ENCODE results near the gene CLDN7.
A peak's percentile ranks its signal among the peaks of the same experiment; 100 is the strongest.

The CLDN7 gene

GRCh38 chr17:7235693-7236665, 26.3 kb downstream of the CLDN7 start:
- no peak for DNase-seq

- peak; percentile 60 for DNase-seq
Observed at GRCh38 chr17:7234083-7234951, 28.0 kb downstream of the CLDN7 start, which contains the start of gene DVL2. Gene DVL2 (minus strand): TSS chr17:7234517. CDS start chr17:7234262, 255 bp downstream.

- no peak for DNase-seq
Observed at GRCh38 chr17:7233701-7234082, 28.6 kb downstream of the CLDN7 start.

GRCh38 chr17:7232114-7232513, 30.2 kb downstream of the CLDN7 start:
- DNase-seq = no peak

GRCh38 chr17:7229504-7229903, 32.8 kb downstream of the CLDN7 start:
- DNase-seq = no peak

- no peak for DNase-seq
Observed at GRCh38 chr17:7228920-7229319, 33.4 kb downstream of the CLDN7 start.

- DNase-seq = no peak
Observed at GRCh38 chr17:7226721-7227710, 35.3 kb downstream of the CLDN7 start.

- DNase-seq = no peak
Observed at GRCh38 chr17:7225711-7226331, 36.5 kb downstream of the CLDN7 start.

GRCh38 chr17:7224661-7225111, 37.6 kb downstream of the CLDN7 start:
- DNase-seq = no peak

- no peak for DNase-seq
Observed at GRCh38 chr17:7224110-7224509, 38.2 kb downstream of the CLDN7 start.

GRCh38 chr17:7223375-7223774, 38.9 kb downstream of the CLDN7 start:
- DNase-seq = no peak

- DNase-seq = no peak
Observed at GRCh38 chr17:7222972-7223292, 39.3 kb downstream of the CLDN7 start.

GRCh38 chr17:7222093-7222971, 39.9 kb downstream of the CLDN7 start:
- DNase-seq = no peak

GRCh38 chr17:7221278-7222092, 40.8 kb downstream of the CLDN7 start:
- no peak for DNase-seq

GRCh38 chr17:7220593-7221277, 41.5 kb downstream of the CLDN7 start:
- DNase-seq = no peak

GRCh38 chr17:7219812-7220592, 42.3 kb downstream of the CLDN7 start, which contains the start of the genes ACADVL and DLG4:
Gene ACADVL (plus strand): TSS chr17:7219938. CDS start chr17:7219985, 47 bp downstream.
Gene DLG4 (minus strand): TSS chr17:7219836.
- peak; percentile 29 for DNase-seq

GRCh38 chr17:7219229-7219811, 43.0 kb downstream of the CLDN7 start:
- no peak for DNase-seq

GRCh38 chr17:7218758-7219157, 43.5 kb downstream of the CLDN7 start:
- DNase-seq = no peak
